ENCODE measurements around the gene LONRF3.

- TF ChIP-seq POLR2AphosphoS5 (IDR thresholded peaks at IDR 0.05) (no peak), CTCF (IDR thresholded peaks at IDR 0.05) (peak in 5 of 7 experiments; percentile 36 to 58 (median 41)), EP300 (IDR thresholded peaks at IDR 0.05) (no peak), POLR2A (IDR thresholded peaks at IDR 0.05) (no peak)
These were observed 92.8 kb downstream of the LONRF3 start for GRCh38 chrX:119067023-119067739.

All from stomach (tissue), 4 donors.